HEK293T (cell line): ENCODE data around the gene CORO1C.

Experiments used
- CTCF ChIA-PET: fragments of 350-600 bp; formaldehyde crosslinking; extraction: SDS; loops from one replicate; lab custom pipeline; 2021; ENCODE audit warnings: antibody characterized with exemption, inconsistent platforms; lab: Yijun Ruan, JAX
- POLR2A ChIA-PET: fragments of 350-600 bp; formaldehyde crosslinking; extraction: SDS; loops from one replicate; lab custom pipeline; 2020; ENCODE audit warnings: antibody characterized with exemption, inconsistent platforms; lab: Yijun Ruan, JAX
- DNase-seq: peaks from one replicate; pipeline ENCODE4 v3.0.0; 2012; ENCODE audit warnings: mixed read lengths; ENCODE audit errors: extremely low spot score
- ARNT ChIP-seq: fragments of 450-650 bp; IDR thresholded peaks from 2 replicates; pipeline ENCODE4 v1.6.1; 2017; ENCODE audit warnings: mild to moderate bottlenecking
- BHLHE40 ChIP-seq: fragments of 450-650 bp; IDR thresholded peaks from 2 replicates; pipeline ENCODE4 v1.6.1; 2016; ENCODE audit warnings: mild to moderate bottlenecking, moderate library complexity, borderline replicate concordance
- CTBP1 ChIP-seq: fragments of 450-650 bp; IDR thresholded peaks from 2 replicates; pipeline ENCODE4 v1.6.1; 2016; ENCODE audit warnings: borderline replicate concordance
- ELF4 ChIP-seq: fragments of 450-650 bp; IDR thresholded peaks from 2 replicates; pipeline ENCODE4 v1.6.1; 2017; ENCODE audit warnings: antibody characterized with exemption
- FOXA1 ChIP-seq: fragments of 450-650 bp; IDR thresholded peaks from 2 replicates; pipeline ENCODE4 v1.6.1; 2016; ENCODE audit warnings: mild to moderate bottlenecking
- FOXK2 ChIP-seq: fragments of 450-650 bp; IDR thresholded peaks from 2 replicates; pipeline ENCODE4 v1.6.1; 2016; ENCODE audit warnings: mild to moderate bottlenecking
- FOXM1 ChIP-seq: fragments of 450-650 bp; IDR thresholded peaks from 2 replicates; pipeline ENCODE4 v1.6.1; 2017; ENCODE audit warnings: mild to moderate bottlenecking, borderline replicate concordance
- HDGF ChIP-seq: fragments of 450-650 bp; IDR thresholded peaks from 2 replicates; pipeline ENCODE4 v1.6.1; 2017; ENCODE audit warnings: antibody characterized with exemption, borderline replicate concordance
- L3MBTL2 ChIP-seq: fragments of 450-650 bp; conservative IDR thresholded peaks from 2 replicates; pipeline ENCODE4 v1.6.1; 2016; ENCODE audit warnings: mild to moderate bottlenecking
- LEF1 ChIP-seq: fragments of 450-650 bp; IDR thresholded peaks from 2 replicates; pipeline ENCODE4 v1.6.1; 2017; ENCODE audit warnings: mild to moderate bottlenecking, borderline replicate concordance
- NFRKB ChIP-seq: fragments of 450-650 bp; IDR thresholded peaks from 2 replicates; pipeline ENCODE4 v1.6.1; 2016; ENCODE audit warnings: mild to moderate bottlenecking, moderate library complexity
- SP1 ChIP-seq: fragments of 450-650 bp; IDR thresholded peaks from 2 replicates; pipeline ENCODE4 v1.6.1; 2017
- SUZ12 ChIP-seq: fragments of 450-650 bp; IDR thresholded peaks from 2 replicates; pipeline ENCODE4 v1.6.1; 2016; ENCODE audit warnings: mild to moderate bottlenecking
- TARDBP ChIP-seq: fragments of 450-650 bp; IDR thresholded peaks from 2 replicates; pipeline ENCODE4 v1.6.1; 2016
- ZNF384 ChIP-seq: fragments of 450-650 bp; IDR thresholded peaks from 2 replicates; pipeline ENCODE4 v1.6.1; 2016
- TF ChIP-seq, protein P1 (sequence below): fragments of 450-650 bp; IDR thresholded peaks from 2 replicates; pipeline ENCODE4 v1.6.1; 2016

The CORO1C gene

GRCh38 chr12:108700833-108701541, 30.3 kb downstream of the CORO1C start:
- peak; percentile 18 for DNase-seq
- POLR2A ChIA-PET: interaction anchor here (1.1 to 2.3 kb wide), 2 partner anchors 30 to 32 kb away, joined by 5 to 8 read pairs; no protein-coding TSS in a partner anchor
- CTCF ChIA-PET: interaction anchor here (1.5 kb wide), 1 partner anchor 10 kb away, joined by 6 read pairs; no protein-coding TSS in a partner anchor
- TF ChIP-seq, protein P1, sequence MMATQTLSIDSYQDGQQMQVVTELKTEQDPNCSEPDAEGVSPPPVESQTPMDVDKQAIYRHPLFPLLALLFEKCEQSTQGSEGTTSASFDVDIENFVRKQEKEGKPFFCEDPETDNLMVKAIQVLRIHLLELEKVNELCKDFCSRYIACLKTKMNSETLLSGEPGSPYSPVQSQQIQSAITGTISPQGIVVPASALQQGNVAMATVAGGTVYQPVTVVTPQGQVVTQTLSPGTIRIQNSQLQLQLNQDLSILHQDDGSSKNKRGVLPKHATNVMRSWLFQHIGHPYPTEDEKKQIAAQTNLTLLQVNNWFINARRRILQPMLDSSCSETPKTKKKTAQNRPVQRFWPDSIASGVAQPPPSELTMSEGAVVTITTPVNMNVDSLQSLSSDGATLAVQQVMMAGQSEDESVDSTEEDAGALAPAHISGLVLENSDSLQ: peak; percentile 80
- no peak for TF ChIP-seq NFRKB

DNA sequence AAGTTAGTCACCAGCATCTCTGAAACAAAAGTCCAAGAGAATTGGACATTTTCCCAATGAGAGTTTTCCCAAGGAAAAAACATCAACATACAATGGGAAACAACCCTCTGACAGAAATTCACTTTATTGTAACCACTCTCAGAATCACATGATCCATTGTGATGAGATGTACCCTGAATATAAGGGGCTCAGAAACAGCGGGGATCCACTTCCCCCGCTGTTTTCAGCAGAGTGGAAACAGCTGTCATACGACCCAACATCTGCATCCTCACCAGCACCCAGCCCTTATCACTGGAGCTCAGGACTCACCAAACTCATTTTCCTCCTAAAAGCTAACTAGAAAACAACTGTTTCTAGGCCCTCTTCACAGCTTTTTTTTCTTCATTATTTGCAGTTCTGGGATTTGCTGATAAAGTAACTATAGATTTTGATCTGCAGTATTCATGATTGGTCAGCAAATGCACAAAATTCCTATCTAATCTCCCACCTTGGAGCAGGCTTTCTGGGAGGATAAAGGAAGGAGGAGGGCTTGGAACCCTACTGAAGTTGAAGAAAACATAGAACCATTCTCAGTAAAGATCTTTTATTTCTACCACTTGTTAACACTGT, 31.3 kb downstream of the CORO1C start:
- ChIA-PET CTCF (interaction anchor here (0.9 kb wide), 1 partner anchor 8 kb away, joined by 3 read pairs; no protein-coding TSS in a partner anchor), POLR2A (no interaction called here)
- TF ChIP-seq SP1: no peak
- TF ChIP-seq, protein P1: no peak
- no peak for TF ChIP-seq ZNF384
- no peak for TF ChIP-seq LEF1
- no peak for TF ChIP-seq FOXK2
- TF ChIP-seq L3MBTL2: no peak
- TF ChIP-seq BHLHE40: no peak
- no peak for TF ChIP-seq FOXM1
- TF ChIP-seq HDGF: no peak
- TF ChIP-seq FOXA1: no peak
- TF ChIP-seq TARDBP: no peak
- no peak for TF ChIP-seq SUZ12
- TF ChIP-seq ELF4: no peak
- TF ChIP-seq ARNT: no peak
- no peak for TF ChIP-seq NFRKB
- TF ChIP-seq CTBP1: no peak
- no peak for DNase-seq

DNA sequence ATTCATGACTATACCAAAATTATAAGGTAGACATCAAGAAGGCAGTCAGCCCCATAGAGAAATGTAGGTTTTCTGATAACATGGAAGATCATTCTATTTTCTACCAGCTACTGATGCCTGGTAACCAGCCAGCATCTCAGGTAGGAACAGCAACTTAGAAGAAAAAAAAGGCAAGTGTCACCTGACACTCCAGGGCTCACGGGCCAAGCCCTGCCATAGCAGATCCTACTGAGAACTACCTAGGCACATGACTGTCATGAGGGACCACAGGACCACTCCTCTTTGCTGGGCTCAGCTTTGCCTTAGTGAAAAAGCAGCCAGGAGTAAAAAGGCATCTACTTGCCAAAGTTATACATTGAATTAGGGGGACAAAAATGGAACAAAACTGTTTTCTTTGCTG, 33.4 kb downstream of the CORO1C start:
- no peak for DNase-seq
- TF ChIP-seq FOXA1 (no peak), HDGF (no peak), ELF4 (no peak), SP1 (no peak), ZNF384 (no peak), CTBP1 (no peak), L3MBTL2 (no peak), FOXM1 (no peak), SUZ12 (no peak), FOXK2 (no peak), LEF1 (no peak), NFRKB (no peak), TARDBP (no peak), ARNT (no peak), BHLHE40 (no peak)
- TF ChIP-seq, protein P1: no peak
- ChIA-PET CTCF (interaction anchor here (1.2 kb wide), 1 partner anchor 33 kb away, joined by 3 read pairs; no protein-coding TSS in a partner anchor), POLR2A (no interaction called here)

- CTCF ChIA-PET: no interaction called here
- POLR2A ChIA-PET: no interaction called here
- no peak for TF ChIP-seq L3MBTL2
- TF ChIP-seq SUZ12: no peak
- TF ChIP-seq FOXM1: no peak
- no peak for TF ChIP-seq LEF1
- no peak for TF ChIP-seq BHLHE40
- DNase-seq: no peak
Measured at GRCh38 chr12:108696996-108697290, 34.4 kb downstream of the CORO1C start.

GRCh38 chr12:108696111-108696995, 35.0 kb downstream of the CORO1C start:
- CTCF ChIA-PET: no interaction called here
- POLR2A ChIA-PET: no interaction called here
- no peak for DNase-seq
- TF ChIP-seq CTBP1: no peak
- no peak for TF ChIP-seq HDGF
- no peak for TF ChIP-seq ARNT
- TF ChIP-seq FOXK2: no peak
- TF ChIP-seq LEF1: no peak
- no peak for TF ChIP-seq ZNF384
- TF ChIP-seq TARDBP: no peak
- no peak for TF ChIP-seq L3MBTL2
- no peak for TF ChIP-seq NFRKB
- TF ChIP-seq, protein P1: no peak
- TF ChIP-seq FOXA1: no peak
- TF ChIP-seq BHLHE40: no peak
- TF ChIP-seq FOXM1: no peak
- no peak for TF ChIP-seq SP1
